Measurements from ENCODE around the gene NKX2-4.

- TF ChIP-seq EZH2 (IDR thresholded peaks at IDR 0.05; ENCODE audit: insufficient read depth, poor library complexity, severe bottlenecking): no peak
- no peak for TF ChIP-seq EZH2phosphoT487 (IDR thresholded peaks at IDR 0.05; ENCODE audit: insufficient read depth, low read depth)
These were observed 38.6 kb downstream of the NKX2-4 start for GRCh38 chr20:21358737-21359136.
